ENCODE data around the gene HCFC1R1. TPM values are rescaled to one million over a fixed set of nuclear protein-coding genes. Genes with fewer than 3 reads are reported as not detected.

HCFC1R1 gene
- total RNA-seq, 2 experiments from 2014 or later: 24.2 to 24.8 TPM

GRCh38 chr16:3059723-3060242 is 36.0 kb upstream of the HCFC1R1 start:
- Mint-ChIP-seq H3K9me3 (no peaks in the 10 kb centered on the region), H3K4me3 (peak overlapping the region; percentile 82), H3K36me3 (ENCODE audit: low read depth) (peaks cover 15% of the 10 kb centered on the region), H3K27me3 (no peaks in the 10 kb centered on the region), H3K4me1 (ENCODE audit: low read depth) (peaks cover 57% of the 10 kb centered on the region), H3K27ac (peak overlapping the region; percentile 93)
- ChIA-PET POLR2A (interaction anchor here (0.7 to 3.5 kb wide), 11 partner anchors 9 to 112 kb away, joined by 3 to 27 read pairs (median 7); partner anchors contain the start of genes ZNF213 and ZSCAN10), CTCF (interaction anchor here (0.6 to 14.0 kb wide), 27 partner anchors 9 to 224 kb away, joined by 3 to 288 read pairs (median 11); partner anchors contain the start of genes HCFC1R1, THOC6, ZNF213 and ZSCAN10)
- ATAC-seq: no peak
- intact Hi-C loops (cut with micrococcal nuclease): loop anchor here (2.0 kb wide), 1 partner anchor 67 kb away; no protein-coding TSS in a partner anchor
- DNase-seq: no peak
- no peak for TF ChIP-seq CTCF (IDR thresholded peaks at IDR 0.05)

- Mint-ChIP-seq H3K4me1 (ENCODE audit: low read depth) (peaks cover 57% of the 10 kb centered on the region), H3K27me3 (no peaks in the 10 kb centered on the region), H3K27ac (peak overlapping the region; percentile 93), H3K9me3 (no peaks in the 10 kb centered on the region), H3K36me3 (ENCODE audit: low read depth) (peaks cover 19% of the 10 kb centered on the region), H3K4me3 (peak overlapping the region; percentile 82)
- ATAC-seq (peak; percentile 86), DNase-seq (peak; percentile 87)
- CTCF ChIA-PET: interaction anchor here (0.6 to 14.0 kb wide), 40 partner anchors 9 to 225 kb away, joined by 3 to 288 read pairs (median 6); partner anchors contain the start of genes HCFC1R1, THOC6, ZNF213 and ZSCAN10
- intact Hi-C loops (cut with micrococcal nuclease): no loop called here
- peak; percentile 98 for TF ChIP-seq CTCF (IDR thresholded peaks at IDR 0.05)
- POLR2A ChIA-PET: interaction anchor here (0.7 to 3.5 kb wide), 18 partner anchors 8 to 112 kb away, joined by 3 to 27 read pairs (median 6); partner anchors contain the start of genes ZNF213 and ZSCAN10
Observed at GRCh38 chr16:3059041-3059722, 35.4 kb upstream of the HCFC1R1 start.

- no peaks in the 10 kb centered on the region for H3K27me3 Mint-ChIP-seq
- ATAC-seq: peak; percentile 52
- TF ChIP-seq CTCF (IDR thresholded peaks at IDR 0.05): no peak
- peaks cover 58% of the 10 kb centered on the region for H3K4me1 Mint-ChIP-seq (ENCODE audit: low read depth)
- CTCF ChIA-PET: interaction anchor here (0.8 to 14.0 kb wide), 34 partner anchors 9 to 225 kb away, joined by 3 to 288 read pairs (median 8); partner anchors contain the start of genes HCFC1R1, THOC6, ZNF213 and ZSCAN10
- peak overlapping the region; percentile 77 for H3K27ac Mint-ChIP-seq
- DNase-seq: peak; percentile 83
- intact Hi-C loops (cut with micrococcal nuclease): no loop called here
- H3K36me3 Mint-ChIP-seq (ENCODE audit: low read depth): peaks cover 25% of the 10 kb centered on the region
- H3K4me3 Mint-ChIP-seq: peak overlapping the region; percentile 82
- no peaks in the 10 kb centered on the region for H3K9me3 Mint-ChIP-seq
- POLR2A ChIA-PET: interaction anchor here (0.5 to 3.5 kb wide), 18 partner anchors 8 to 798 kb away, joined by 3 to 27 read pairs (median 6); partner anchors contain the start of genes HCFC1R1, THOC6 and ZNF213
Observed at GRCh38 chr16:3058139-3059030, 34.6 kb upstream of the HCFC1R1 start.

GRCh38 chr16:3057181-3058138 is 33.7 kb upstream of the HCFC1R1 start:
- POLR2A ChIA-PET: interaction anchor here (1.1 to 3.5 kb wide), 4 partner anchors 9 to 34 kb away, joined by 3 to 27 read pairs (median 6); partner anchors contain the start of genes HCFC1R1 and THOC6
- ATAC-seq (no peak), DNase-seq (peak; percentile 35)
- Mint-ChIP-seq H3K27ac (peak overlapping the region; percentile 68), H3K4me3 (peak overlapping the region; percentile 61), H3K9me3 (no peaks in the 10 kb centered on the region), H3K4me1 (ENCODE audit: low read depth) (peaks cover 53% of the 10 kb centered on the region), H3K27me3 (no peaks in the 10 kb centered on the region), H3K36me3 (ENCODE audit: low read depth) (peaks cover 25% of the 10 kb centered on the region)
- intact Hi-C loops (cut with micrococcal nuclease): no loop called here
- TF ChIP-seq CTCF (IDR thresholded peaks at IDR 0.05): no peak
- CTCF ChIA-PET: interaction anchor here (1.1 to 14.0 kb wide), 16 partner anchors 8 to 142 kb away, joined by 3 to 288 read pairs (median 14); partner anchors contain the start of genes ZNF213 and ZSCAN10
